GM21360 (cell line): ENCODE measurements around the gene UBC.
A peak's percentile ranks its signal among the peaks of the same experiment; 100 is the strongest.
"Not testable (repeated sequence)": the region's sequence is repeated elsewhere in the genome, so short reads cannot be mapped to it uniquely, and the experiment has no call there.

Experiments used
- ATAC-seq: cut with Tn5 transposase; IDR thresholded peaks from one replicate; pipeline ENCODE4 v1.9.1; 2021; ENCODE audit warnings: mild to moderate bottlenecking, moderate library complexity; ENCODE audit not compliant: unreplicated experiment

The UBC gene

GRCh38 chr12:124938108-124938507 lies 23.7 kb upstream of the UBC start:
- ATAC-seq = no peak

- ATAC-seq = not testable (repeated sequence)
Observed at GRCh38 chr12:124931528-124931927, 17.1 kb upstream of the UBC start.

GRCh38 chr12:124930586-124930985 lies 16.1 kb upstream of the UBC start:
- ATAC-seq = no peak

GRCh38 chr12:124929649-124930419 lies 15.4 kb upstream of the UBC start:
- no peak for ATAC-seq

GRCh38 chr12:124928912-124929530 lies 14.6 kb upstream of the UBC start:
- no peak for ATAC-seq

- peak; percentile 43 for ATAC-seq
Observed at GRCh38 chr12:124928095-124928911, 13.9 kb upstream of the UBC start.

- ATAC-seq = peak; percentile 69
Observed at GRCh38 chr12:124927201-124928094, 13.0 kb upstream of the UBC start.

GRCh38 chr12:124925782-124926181 lies 11.3 kb upstream of the UBC start:
- not testable (repeated sequence) for ATAC-seq

- no peak for ATAC-seq
Observed at GRCh38 chr12:124925117-124925516, 10.7 kb upstream of the UBC start.

GRCh38 chr12:124923905-124924734 lies 9.7 kb upstream of the UBC start:
- ATAC-seq = no peak

- ATAC-seq = peak; percentile 42
Observed at GRCh38 chr12:124921200-124922031, 7.0 kb upstream of the UBC start.

- ATAC-seq = no peak
Observed at GRCh38 chr12:124920353-124920935, 6.0 kb upstream of the UBC start.

- ATAC-seq = no peak
Observed at GRCh38 chr12:124919521-124920352, 5.3 kb upstream of the UBC start.

- not testable (repeated sequence) for ATAC-seq
Observed at GRCh38 chr12:124918622-124918988, 4.2 kb upstream of the UBC start.

GRCh38 chr12:124917841-124918621 lies 3.6 kb upstream of the UBC start:
- no peak for ATAC-seq

- ATAC-seq = peak; percentile 45
Observed at GRCh38 chr12:124917135-124917840, 2.8 kb upstream of the UBC start.
